ENCODE measurements around the gene LRRC4B.

DNA sequence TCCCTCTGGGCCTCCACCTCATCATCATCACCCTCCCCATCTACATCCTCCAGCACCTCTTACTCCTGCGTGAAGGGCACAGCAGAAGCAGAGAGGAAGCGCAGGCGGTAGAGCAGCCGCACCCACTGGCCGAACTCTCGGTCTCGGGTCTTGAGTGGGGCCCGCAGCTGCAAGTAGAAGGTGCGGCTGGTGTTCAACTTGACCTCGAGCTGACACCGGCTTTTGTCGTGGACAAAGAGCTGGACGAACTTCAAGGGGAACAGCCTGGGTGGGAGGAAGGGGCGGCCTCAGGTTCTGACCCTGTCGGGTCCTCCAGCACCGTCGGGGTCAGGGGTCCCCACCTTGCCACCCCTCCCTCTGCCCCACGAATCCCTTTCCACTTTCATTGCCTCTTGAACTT is 100.7 kb downstream of the LRRC4B start:
- TF ChIP-seq, protein P1, sequence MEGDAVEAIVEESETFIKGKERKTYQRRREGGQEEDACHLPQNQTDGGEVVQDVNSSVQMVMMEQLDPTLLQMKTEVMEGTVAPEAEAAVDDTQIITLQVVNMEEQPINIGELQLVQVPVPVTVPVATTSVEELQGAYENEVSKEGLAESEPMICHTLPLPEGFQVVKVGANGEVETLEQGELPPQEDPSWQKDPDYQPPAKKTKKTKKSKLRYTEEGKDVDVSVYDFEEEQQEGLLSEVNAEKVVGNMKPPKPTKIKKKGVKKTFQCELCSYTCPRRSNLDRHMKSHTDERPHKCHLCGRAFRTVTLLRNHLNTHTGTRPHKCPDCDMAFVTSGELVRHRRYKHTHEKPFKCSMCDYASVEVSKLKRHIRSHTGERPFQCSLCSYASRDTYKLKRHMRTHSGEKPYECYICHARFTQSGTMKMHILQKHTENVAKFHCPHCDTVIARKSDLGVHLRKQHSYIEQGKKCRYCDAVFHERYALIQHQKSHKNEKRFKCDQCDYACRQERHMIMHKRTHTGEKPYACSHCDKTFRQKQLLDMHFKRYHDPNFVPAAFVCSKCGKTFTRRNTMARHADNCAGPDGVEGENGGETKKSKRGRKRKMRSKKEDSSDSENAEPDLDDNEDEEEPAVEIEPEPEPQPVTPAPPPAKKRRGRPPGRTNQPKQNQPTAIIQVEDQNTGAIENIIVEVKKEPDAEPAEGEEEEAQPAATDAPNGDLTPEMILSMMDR (IDR thresholded peaks at IDR 0.05): no peak
- TF ChIP-seq EP300 (IDR thresholded peaks at IDR 0.05): no peak
